IPS-18a (cell line): ENCODE results near the gene HSF5.

Experiments used
- H3K27ac ChIP-seq: one replicate; pipeline ENCODE4 v1.5.1; 2013; ENCODE audit warnings: low read length
- H3K27me3 ChIP-seq: one replicate; pipeline ENCODE4 v1.6.1; 2013; ENCODE audit warnings: mild to moderate bottlenecking, low read length; ENCODE audit not compliant: control insufficient read depth, insufficient read depth
- H3K36me3 ChIP-seq: one replicate; pipeline ENCODE4 v1.6.1; 2013; ENCODE audit warnings: low read depth, low read length; ENCODE audit not compliant: control insufficient read depth
- H3K4me1 ChIP-seq: one replicate; pipeline ENCODE4 v1.6.1; 2013; ENCODE audit warnings: low read depth, low read length; ENCODE audit not compliant: control insufficient read depth
- H3K4me3 ChIP-seq: one replicate; pipeline ENCODE4 v1.5.1; 2013; ENCODE audit warnings: low read length
- H3K9ac ChIP-seq: one replicate; pipeline ENCODE4 v1.6.1; 2013; ENCODE audit warnings: mild to moderate bottlenecking, low read length, moderate library complexity
- H3K9me3 ChIP-seq: one replicate; pipeline ENCODE4 v1.6.1; 2013; ENCODE audit warnings: low read depth, low read length; ENCODE audit not compliant: control insufficient read depth

Gene HSF5

DNA sequence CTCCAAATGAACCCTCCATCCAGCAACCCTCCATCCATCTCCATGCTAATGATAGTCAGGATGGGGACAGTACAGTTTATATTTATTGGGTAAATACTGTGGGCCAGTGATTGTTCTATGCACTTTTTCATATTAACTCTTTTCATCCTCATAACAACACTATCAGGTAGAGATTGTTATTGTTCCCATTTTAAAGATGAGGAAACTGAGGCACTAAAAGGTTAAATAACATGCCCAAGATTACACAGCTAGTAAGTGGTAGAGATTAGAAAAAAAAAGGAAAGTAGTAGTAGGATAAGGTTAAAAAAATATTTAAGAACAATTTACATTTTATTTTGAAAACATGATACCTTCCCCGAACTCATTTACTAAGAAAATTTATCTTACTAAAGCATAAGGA is 114.3 kb downstream of the HSF5 start:
- Histone ChIP-seq H3K27me3 (no peaks in the 10 kb centered on the region), H3K4me1 (peaks cover 16% of the 10 kb centered on the region), H3K9me3 (no peaks in the 10 kb centered on the region), H3K36me3 (no peaks in the 10 kb centered on the region), H3K27ac (no peak overlapping the region), H3K4me3 (no peak overlapping the region), H3K9ac (no peak overlapping the region)

DNA sequence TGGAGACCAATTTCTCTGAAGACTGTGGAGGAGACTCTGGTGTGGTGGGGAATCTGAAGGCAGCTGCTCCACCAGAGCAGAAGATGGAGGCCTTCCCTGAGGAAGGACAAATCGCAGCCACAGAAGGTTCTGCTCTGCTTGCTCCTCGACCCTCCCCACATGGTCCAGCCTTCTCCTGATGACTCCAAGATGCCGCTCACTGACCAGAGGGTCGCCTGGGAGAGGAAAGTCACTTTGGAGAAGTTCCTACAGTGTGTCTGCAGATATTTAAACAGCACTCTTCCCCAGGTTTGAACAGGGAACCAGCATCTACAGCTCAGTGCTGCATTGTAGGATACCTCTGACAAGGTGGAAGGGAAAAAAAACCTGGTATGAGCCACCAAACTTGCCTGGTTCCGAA is 115.2 kb downstream of the HSF5 start:
- Histone ChIP-seq H3K27ac (no peak overlapping the region), H3K9me3 (no peaks in the 10 kb centered on the region), H3K27me3 (no peaks in the 10 kb centered on the region), H3K4me1 (peaks cover 16% of the 10 kb centered on the region), H3K9ac (no peak overlapping the region), H3K36me3 (no peaks in the 10 kb centered on the region), H3K4me3 (no peak overlapping the region)

DNA sequence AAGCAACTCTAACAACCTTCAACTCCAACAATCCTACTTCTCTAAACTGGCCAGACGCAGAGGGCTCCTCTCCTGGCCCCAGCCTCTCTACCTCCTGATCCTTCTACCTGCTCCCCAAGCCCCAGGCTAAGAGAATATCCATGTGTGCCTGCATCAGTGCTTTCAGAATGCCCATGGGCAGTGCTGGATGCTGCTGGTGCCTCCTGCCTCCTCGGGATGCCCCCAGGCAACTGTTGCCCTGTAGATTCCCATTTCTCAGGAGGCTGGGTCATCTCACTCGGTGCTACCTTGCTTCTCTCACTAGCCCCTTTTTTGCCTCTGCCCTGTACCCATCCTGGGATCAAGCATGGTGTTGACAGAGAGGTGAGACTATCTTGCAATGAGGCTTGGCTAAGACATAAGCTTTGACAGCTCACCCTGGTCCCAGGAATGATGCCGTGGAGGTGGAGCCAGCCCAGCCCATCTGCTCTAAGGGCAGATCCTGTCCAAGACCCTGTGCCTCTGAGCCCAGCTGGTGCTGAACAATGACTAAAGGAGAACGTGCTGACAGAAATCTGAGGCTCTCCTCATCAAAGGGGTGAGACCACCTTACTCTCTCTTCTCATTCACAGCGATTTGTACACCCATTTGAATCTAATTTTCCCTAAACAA is 116.8 kb downstream of the HSF5 start:
- Histone ChIP-seq H3K4me3 (no peak overlapping the region), H3K9ac (no peak overlapping the region), H3K27ac (no peak overlapping the region), H3K9me3 (no peaks in the 10 kb centered on the region), H3K4me1 (peaks cover 8% of the 10 kb centered on the region), H3K36me3 (no peaks in the 10 kb centered on the region), H3K27me3 (no peaks in the 10 kb centered on the region)

DNA sequence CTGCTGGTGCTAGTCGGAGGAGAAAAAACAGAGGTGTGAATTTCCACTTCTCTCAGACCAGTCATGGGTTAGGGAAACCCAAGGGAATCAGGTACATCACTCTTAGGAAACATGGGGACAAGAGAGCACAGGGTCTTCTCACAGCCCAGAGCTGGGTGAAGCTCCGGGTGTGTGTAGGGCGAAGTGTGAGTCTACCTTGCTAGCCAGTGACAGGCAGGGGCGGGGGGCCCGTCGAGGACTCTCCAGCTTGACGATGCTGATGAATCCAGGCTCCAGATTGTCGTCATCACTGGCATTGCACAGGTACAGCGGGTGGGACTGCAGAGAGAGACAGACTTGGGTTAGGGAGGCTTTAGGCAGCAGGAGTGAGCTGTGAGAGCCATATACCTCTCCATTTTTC is 117.5 kb downstream of the HSF5 start:
- no peak overlapping the region for H3K9ac ChIP-seq
- H3K27me3 ChIP-seq: no peaks in the 10 kb centered on the region
- H3K27ac ChIP-seq: no peak overlapping the region
- H3K4me1 ChIP-seq: peaks cover 1% of the 10 kb centered on the region
- H3K4me3 ChIP-seq: no peak overlapping the region
- no peaks in the 10 kb centered on the region for H3K9me3 ChIP-seq
- no peaks in the 10 kb centered on the region for H3K36me3 ChIP-seq

DNA sequence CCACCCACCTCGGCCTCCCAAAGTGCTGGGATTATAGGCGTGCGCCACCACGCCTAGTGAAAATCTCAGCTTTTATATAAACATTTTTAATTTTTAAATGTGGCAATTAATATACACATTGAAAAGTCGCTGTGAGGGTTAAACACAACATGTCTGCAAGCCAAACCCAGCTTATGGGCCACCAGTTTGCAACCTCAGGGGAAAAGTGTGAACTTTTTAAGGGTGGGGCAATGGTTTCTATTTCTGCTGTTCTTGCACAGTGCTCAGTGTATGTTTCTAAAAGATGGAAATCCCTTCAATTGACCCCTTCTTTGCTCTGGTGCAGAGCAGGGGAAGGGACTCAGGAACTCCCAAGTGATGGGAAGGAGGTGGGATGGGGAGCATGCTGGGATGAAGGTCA is 117.9 kb downstream of the HSF5 start:
- H3K36me3 ChIP-seq: no peaks in the 10 kb centered on the region
- H3K9ac ChIP-seq: no peak overlapping the region
- H3K9me3 ChIP-seq: no peaks in the 10 kb centered on the region
- H3K4me3 ChIP-seq: no peak overlapping the region
- H3K27me3 ChIP-seq: no peaks in the 10 kb centered on the region
- H3K27ac ChIP-seq: no peak overlapping the region
- no peaks in the 10 kb centered on the region for H3K4me1 ChIP-seq
